ENCODE data around the gene CDHR2. TPM values are rescaled to one million over a fixed set of nuclear protein-coding genes. Genes with fewer than 3 reads are reported as not detected.

Gene CDHR2
- total RNA-seq, 2 donors from 2014 or later = 1.3 TPM; not detected in 1

DNA sequence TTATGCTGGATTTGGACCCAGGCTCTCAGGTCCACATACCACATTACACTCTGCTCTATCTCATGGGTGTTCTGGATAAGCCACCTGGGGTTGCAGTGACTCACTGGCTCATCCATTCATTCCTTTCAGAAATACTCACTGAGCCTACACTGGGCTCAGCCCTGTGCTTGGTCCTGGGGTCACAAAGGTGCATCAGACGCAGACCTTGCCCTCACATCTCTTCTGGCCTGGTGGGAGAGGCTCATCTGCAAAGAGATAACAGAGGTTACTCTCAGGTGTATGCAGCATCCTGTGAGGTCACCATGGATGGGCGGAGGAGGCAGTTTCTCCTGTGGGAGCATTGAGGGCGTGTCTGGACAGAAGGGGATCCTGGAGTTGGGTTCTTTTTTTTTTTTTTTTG lies 12.1 kb downstream of the CDHR2 start:
- Histone ChIP-seq H3K27ac (no peak overlapping the region), H3K4me3 (no peak overlapping the region), H3K9me3 (no peaks in the 10 kb centered on the region), H3K4me1 (no peaks in the 10 kb centered on the region), H3K36me3 (replicated peaks in 1 of 2; ENCODE audit: insufficient read depth in 1 of 2, low read depth in 2 of 2) (no peaks in the 10 kb centered on the region), H3K27me3 (no peaks in the 10 kb centered on the region)
- WGBS, 2 donors = 77 to 86% methylated on average over 3 of the region's 3 CpGs
- no peak for ATAC-seq
- intact Hi-C loops (cut with DNase I) = no loop called here
- DNase-seq = no peak
- TF ChIP-seq, protein P1, sequence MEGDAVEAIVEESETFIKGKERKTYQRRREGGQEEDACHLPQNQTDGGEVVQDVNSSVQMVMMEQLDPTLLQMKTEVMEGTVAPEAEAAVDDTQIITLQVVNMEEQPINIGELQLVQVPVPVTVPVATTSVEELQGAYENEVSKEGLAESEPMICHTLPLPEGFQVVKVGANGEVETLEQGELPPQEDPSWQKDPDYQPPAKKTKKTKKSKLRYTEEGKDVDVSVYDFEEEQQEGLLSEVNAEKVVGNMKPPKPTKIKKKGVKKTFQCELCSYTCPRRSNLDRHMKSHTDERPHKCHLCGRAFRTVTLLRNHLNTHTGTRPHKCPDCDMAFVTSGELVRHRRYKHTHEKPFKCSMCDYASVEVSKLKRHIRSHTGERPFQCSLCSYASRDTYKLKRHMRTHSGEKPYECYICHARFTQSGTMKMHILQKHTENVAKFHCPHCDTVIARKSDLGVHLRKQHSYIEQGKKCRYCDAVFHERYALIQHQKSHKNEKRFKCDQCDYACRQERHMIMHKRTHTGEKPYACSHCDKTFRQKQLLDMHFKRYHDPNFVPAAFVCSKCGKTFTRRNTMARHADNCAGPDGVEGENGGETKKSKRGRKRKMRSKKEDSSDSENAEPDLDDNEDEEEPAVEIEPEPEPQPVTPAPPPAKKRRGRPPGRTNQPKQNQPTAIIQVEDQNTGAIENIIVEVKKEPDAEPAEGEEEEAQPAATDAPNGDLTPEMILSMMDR (IDR thresholded peaks at IDR 0.05) = no peak
- no peak for TF ChIP-seq POLR2A (IDR thresholded peaks at IDR 0.05)

- Histone ChIP-seq H3K36me3 (replicated peaks in 1 of 2; ENCODE audit: insufficient read depth in 1 of 2, low read depth in 2 of 2) (no peaks in the 10 kb centered on the region), H3K9me3 (no peaks in the 10 kb centered on the region), H3K4me3 (no peak overlapping the region), H3K4me1 (no peaks in the 10 kb centered on the region), H3K27me3 (no peaks in the 10 kb centered on the region), H3K27ac (no peak overlapping the region)
- intact Hi-C loops (cut with DNase I) = no loop called here
- 53% methylated on average over 10 of the region's 10 CpGs for whole genome bisulfite sequencing, 2 donors
- no peak for ATAC-seq
- TF ChIP-seq, protein P1 (IDR thresholded peaks at IDR 0.05) = no peak
- no peak for TF ChIP-seq POLR2A (IDR thresholded peaks at IDR 0.05)
- no peak for DNase-seq
These were observed 13.0 kb downstream of the CDHR2 start for GRCh38 chr5:176562189-176562588.

GRCh38 chr5:176564002-176564401 lies 14.9 kb downstream of the CDHR2 start:
- no peak for ATAC-seq
- no peak overlapping the region for H3K27ac ChIP-seq
- no peaks in the 10 kb centered on the region for H3K4me1 ChIP-seq
- H3K27me3 ChIP-seq = no peaks in the 10 kb centered on the region
- 75 to 80% methylated on average over 10 of the region's 10 CpGs for WGBS, 2 donors
- H3K9me3 ChIP-seq = no peaks in the 10 kb centered on the region
- intact Hi-C loops (cut with DNase I) = no loop called here
- H3K4me3 ChIP-seq = no peak overlapping the region
- TF ChIP-seq, protein P1 (IDR thresholded peaks at IDR 0.05) = no peak
- no peak for DNase-seq
- H3K36me3 ChIP-seq (replicated peaks in 1 of 2; ENCODE audit: insufficient read depth in 1 of 2, low read depth in 2 of 2) = no peaks in the 10 kb centered on the region

DNA sequence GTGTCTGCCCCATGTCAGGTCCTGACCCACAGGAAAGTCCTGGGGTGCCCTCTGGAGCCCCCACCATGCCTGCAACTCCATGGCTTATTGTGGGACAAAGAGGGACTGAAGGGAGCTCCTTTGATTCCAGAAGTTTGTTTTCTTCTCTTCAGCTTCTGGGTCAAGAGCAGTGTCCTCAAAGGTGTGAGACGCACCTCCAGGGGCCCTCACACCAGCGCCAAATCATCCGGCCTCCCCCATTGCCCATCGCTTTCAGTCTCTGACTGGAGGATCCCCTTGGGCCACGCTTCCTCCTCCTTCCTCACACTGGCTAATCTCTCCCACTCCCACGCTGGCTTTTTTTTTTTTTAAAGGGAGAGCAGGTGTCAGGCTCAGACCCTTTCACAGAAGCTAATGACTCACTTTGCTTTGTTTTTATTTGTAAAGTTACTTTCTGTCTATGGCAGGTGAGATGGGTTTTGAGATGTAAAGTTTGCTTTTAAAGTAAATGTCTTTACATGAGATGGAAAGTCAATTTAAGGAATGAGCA lies 16.7 kb downstream of the CDHR2 start:
- Histone ChIP-seq H3K4me3 (no peak overlapping the region), H3K27ac (no peak overlapping the region), H3K9me3 (no peaks in the 10 kb centered on the region), H3K4me1 (no peaks in the 10 kb centered on the region), H3K36me3 (replicated peaks in 1 of 2; ENCODE audit: insufficient read depth in 1 of 2, low read depth in 2 of 2) (no peaks in the 10 kb centered on the region), H3K27me3 (no peaks in the 10 kb centered on the region)
- TF ChIP-seq POLR2A (IDR thresholded peaks at IDR 0.05) = no peak
- no peak for DNase-seq
- intact Hi-C loops (cut with DNase I) = no loop called here
- WGBS, 2 donors = 45 to 56% methylated on average over 6 of the region's 6 CpGs
- no peak for ATAC-seq

DNA sequence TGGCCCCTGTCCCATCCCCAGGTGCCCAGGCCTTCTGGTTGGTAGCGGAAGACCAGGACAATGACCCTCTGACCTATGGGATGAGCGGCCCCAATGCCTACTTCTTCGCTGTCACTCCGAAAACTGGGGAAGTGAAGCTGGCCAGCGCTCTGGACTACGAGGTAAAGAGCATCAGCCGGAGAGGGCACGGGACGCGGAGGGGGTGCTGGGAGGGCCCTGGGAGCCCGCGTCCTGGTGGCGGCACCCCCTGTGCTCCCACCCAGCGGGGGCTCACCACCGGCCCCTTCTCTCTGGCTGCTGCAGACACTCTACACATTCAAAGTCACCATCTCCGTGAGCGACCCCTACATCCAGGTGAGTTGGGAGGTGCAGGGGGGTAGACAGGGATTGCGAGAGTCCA lies 19.5 kb downstream of the CDHR2 start:
- Histone ChIP-seq H3K4me3 (no peak overlapping the region), H3K4me1 (no peaks in the 10 kb centered on the region), H3K36me3 (replicated peaks in 1 of 2; ENCODE audit: insufficient read depth in 1 of 2, low read depth in 2 of 2) (no peaks in the 10 kb centered on the region), H3K9me3 (no peaks in the 10 kb centered on the region), H3K27me3 (no peaks in the 10 kb centered on the region), H3K27ac (no peak overlapping the region)
- intact Hi-C loops (cut with DNase I) = no loop called here
- DNase-seq (no peak), ATAC-seq (no peak)
- WGBS, 2 donors = 66 to 75% methylated on average over 11 to 17 of the region's 18 CpGs
- TF ChIP-seq, protein P1 (IDR thresholded peaks at IDR 0.05) = no peak
- no peak for TF ChIP-seq POLR2A (IDR thresholded peaks at IDR 0.05)
